OCI-LY7 (cell line): Measurements from ENCODE around the gene NDUFA1.

ENCODE experiments used
- EZH2phosphoT487 ChIP-seq: fragments of 200-600 bp; sonication (generic); IDR thresholded peaks from 2 replicates; pipeline ENCODE4 v1.6.1; 2018; ENCODE audit warnings: low read depth, borderline replicate concordance, mild to moderate bottlenecking, mixed run types, antibody characterized with exemption, low read length, moderate library complexity, mixed read lengths
- TF ChIP-seq, protein P1 (sequence below): fragments of 200-600 bp; sonication (generic); conservative IDR thresholded peaks from 2 replicates; pipeline ENCODE4 v1.5.1; 2014; ENCODE audit warnings: mild to moderate bottlenecking, antibody characterized with exemption, low read length, moderate library complexity, mixed read lengths

DNA sequence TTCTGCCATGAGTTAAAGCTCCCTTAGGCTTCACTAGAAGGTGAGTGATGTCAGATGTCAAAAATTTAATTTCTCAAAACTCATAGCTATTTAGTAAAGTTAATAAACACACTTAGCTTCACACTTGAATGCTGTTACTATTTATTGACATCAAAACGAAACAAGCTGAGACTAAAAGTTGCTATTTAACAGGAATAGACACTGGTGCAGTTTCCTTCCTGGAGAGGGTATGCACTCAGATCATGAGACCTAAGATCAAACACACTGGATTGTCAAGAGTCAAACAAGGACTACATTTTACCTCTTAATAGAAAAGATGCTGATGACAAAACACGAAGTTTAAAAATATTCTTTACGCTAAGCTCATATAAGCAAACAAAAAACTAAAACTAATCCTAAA lies 37.7 kb upstream of the NDUFA1 start:
- TF ChIP-seq, protein P1, sequence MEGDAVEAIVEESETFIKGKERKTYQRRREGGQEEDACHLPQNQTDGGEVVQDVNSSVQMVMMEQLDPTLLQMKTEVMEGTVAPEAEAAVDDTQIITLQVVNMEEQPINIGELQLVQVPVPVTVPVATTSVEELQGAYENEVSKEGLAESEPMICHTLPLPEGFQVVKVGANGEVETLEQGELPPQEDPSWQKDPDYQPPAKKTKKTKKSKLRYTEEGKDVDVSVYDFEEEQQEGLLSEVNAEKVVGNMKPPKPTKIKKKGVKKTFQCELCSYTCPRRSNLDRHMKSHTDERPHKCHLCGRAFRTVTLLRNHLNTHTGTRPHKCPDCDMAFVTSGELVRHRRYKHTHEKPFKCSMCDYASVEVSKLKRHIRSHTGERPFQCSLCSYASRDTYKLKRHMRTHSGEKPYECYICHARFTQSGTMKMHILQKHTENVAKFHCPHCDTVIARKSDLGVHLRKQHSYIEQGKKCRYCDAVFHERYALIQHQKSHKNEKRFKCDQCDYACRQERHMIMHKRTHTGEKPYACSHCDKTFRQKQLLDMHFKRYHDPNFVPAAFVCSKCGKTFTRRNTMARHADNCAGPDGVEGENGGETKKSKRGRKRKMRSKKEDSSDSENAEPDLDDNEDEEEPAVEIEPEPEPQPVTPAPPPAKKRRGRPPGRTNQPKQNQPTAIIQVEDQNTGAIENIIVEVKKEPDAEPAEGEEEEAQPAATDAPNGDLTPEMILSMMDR, result no peak
- no peak for TF ChIP-seq EZH2phosphoT487
